Measurements from ENCODE around the gene SRRM5. TPM values are rescaled to one million over a fixed set of nuclear protein-coding genes. Genes with fewer than 3 reads are reported as not detected.

Gene SRRM5
- total RNA-seq, 3 donors from 2014 or later, result 0.14 to 0.63 (median 0.41) TPM

DNA sequence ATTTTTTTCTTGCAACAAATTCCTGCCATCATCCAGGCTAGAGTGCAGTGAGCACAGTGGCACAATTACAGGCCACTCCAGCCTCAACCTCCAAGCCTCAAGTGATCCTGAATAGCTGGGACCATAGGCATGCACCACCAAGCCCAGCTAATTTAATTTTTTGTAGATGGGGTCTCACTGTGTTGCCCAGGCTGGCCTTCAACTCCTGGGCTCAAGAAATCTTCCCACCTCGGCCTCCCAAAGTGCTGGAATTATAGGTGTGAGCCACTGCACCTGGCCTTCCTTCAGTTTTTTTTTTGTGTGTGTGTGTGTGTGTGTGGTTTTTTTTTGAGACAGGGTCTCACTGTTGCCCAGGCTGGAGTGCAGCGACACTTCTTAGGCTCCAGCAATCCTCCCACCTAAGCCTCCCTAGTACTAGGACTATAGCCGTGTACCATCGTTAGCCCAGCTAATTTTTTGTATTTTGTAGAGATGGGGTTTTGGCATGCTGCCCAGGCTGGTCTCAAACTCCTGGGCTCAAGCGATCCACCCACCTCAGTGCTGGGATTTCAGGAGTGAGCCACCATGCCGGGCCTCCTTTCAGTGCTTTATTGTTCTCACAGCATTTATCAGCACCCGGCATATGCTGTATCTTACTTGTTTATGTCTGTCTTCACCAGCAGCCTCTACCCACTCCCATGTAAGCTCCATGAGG is 5.9 kb upstream of the SRRM5 start:
- TF ChIP-seq, protein P1, sequence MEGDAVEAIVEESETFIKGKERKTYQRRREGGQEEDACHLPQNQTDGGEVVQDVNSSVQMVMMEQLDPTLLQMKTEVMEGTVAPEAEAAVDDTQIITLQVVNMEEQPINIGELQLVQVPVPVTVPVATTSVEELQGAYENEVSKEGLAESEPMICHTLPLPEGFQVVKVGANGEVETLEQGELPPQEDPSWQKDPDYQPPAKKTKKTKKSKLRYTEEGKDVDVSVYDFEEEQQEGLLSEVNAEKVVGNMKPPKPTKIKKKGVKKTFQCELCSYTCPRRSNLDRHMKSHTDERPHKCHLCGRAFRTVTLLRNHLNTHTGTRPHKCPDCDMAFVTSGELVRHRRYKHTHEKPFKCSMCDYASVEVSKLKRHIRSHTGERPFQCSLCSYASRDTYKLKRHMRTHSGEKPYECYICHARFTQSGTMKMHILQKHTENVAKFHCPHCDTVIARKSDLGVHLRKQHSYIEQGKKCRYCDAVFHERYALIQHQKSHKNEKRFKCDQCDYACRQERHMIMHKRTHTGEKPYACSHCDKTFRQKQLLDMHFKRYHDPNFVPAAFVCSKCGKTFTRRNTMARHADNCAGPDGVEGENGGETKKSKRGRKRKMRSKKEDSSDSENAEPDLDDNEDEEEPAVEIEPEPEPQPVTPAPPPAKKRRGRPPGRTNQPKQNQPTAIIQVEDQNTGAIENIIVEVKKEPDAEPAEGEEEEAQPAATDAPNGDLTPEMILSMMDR (IDR thresholded peaks at IDR 0.05), result no peak
- Histone ChIP-seq H3K36me3 (ENCODE audit: low read depth) (no peaks in the 10 kb centered on the region), H3K9me3 (no peaks in the 10 kb centered on the region), H3K4me3 (no peak overlapping the region), H3K4me1 (ENCODE audit: low read depth) (no peaks in the 10 kb centered on the region)
- no peak for ATAC-seq
- DNase-seq, result no peak
- intact Hi-C loops (cut with DNase I, micrococcal nuclease), result no loop called here

DNA sequence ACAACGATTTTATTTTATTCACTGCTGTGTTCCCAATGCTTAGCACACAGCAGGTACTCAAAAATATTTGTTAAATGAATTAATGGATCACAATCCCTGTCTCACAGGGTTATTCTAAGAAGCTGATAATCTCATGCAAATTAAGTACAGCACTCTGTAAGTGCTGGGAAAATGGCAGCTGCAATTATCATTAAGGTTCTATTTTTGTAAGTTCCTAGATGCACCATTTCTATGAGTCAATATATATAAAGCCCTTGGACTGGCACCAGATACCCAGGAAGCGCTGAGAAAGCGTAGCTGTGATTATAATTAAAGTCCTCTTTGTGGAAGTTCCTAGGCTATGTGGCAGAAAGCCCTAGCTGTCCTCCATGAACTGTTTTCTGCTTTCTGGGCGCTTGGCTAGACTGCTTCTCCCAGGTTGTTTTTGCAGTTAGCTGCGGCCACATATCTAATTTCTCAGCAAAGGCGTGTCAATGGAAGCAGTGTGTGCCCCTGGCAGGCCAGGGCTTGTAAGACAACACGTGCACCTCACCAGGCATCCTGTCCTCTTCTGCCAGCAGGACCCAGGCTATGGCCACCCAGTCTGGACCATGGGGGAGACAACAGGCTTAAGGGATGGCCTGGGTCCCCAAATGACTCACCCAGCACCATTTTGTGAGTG is 5.2 kb upstream of the SRRM5 start:
- H3K4me1 ChIP-seq (ENCODE audit: low read depth), result no peaks in the 10 kb centered on the region
- ATAC-seq (no peak), DNase-seq (no peak)
- no peaks in the 10 kb centered on the region for H3K9me3 ChIP-seq
- no peaks in the 10 kb centered on the region for H3K36me3 ChIP-seq (ENCODE audit: low read depth)
- TF ChIP-seq, protein P1 (IDR thresholded peaks at IDR 0.05), result no peak
- H3K4me3 ChIP-seq, result no peak overlapping the region
- intact Hi-C loops (cut with DNase I, micrococcal nuclease), result no loop called here

DNA sequence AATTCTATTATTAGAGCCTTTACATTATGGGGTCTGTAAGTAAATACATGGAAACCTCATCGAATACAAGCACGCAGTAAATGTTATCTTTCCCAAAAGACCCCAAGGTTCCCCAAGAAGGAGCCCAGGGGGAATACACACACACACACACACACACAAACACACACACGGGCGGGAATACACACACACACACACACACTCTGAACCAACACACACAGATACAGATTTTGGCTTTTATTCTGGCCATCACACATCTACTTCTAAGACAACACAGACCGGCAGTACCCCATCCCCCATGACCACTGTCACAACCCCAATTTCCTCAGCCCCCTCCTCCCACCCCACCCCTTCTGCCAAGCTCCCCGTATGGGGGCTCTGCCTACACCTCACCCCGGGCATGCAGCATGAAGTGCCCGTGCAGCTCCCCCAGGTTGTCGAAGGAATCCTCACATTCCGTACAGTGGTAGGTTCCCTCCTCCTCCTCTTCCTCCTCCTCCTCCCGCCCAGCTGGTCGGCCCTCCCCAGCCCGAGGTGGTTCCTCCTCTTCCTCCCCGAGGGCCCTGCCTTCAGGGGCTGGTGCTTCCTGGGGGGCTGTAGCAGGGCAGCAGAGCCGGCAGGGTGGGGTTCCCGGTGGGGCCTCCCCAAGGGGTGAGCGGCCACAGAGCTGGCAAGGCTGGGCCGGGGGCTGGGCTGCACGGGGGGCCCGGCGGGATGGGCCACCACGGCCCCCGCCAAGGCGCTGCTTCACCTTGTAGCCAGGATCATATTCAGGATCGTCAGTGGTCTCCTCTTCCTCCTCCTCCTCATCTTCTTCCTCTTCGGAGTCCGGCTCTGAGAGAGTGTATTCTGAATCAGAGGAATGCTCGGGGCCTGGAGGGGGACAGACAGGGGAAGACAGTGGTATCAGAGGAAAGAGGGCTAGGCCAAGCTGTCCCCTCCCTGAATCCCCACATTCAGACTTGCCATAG is 4.4 kb upstream of the SRRM5 start:
- no peak overlapping the region for H3K4me3 ChIP-seq
- TF ChIP-seq, protein P1 (IDR thresholded peaks at IDR 0.05), result no peak
- no peaks in the 10 kb centered on the region for H3K9me3 ChIP-seq
- intact Hi-C loops (cut with DNase I, micrococcal nuclease), result no loop called here
- ATAC-seq (no peak), DNase-seq (no peak)
- H3K36me3 ChIP-seq (ENCODE audit: low read depth), result no peaks in the 10 kb centered on the region
- H3K4me1 ChIP-seq (ENCODE audit: low read depth), result no peaks in the 10 kb centered on the region

GRCh38 chr19:43609872-43610271 is 2.0 kb upstream of the SRRM5 start:
- intact Hi-C loops (cut with DNase I, micrococcal nuclease), result no loop called here
- TF ChIP-seq, protein P1 (IDR thresholded peaks at IDR 0.05), result no peak
- no peak for DNase-seq
- Histone ChIP-seq H3K36me3 (ENCODE audit: low read depth) (no peaks in the 10 kb centered on the region), H3K4me1 (ENCODE audit: low read depth) (no peaks in the 10 kb centered on the region), H3K9me3 (no peaks in the 10 kb centered on the region), H3K4me3 (no peak overlapping the region)
- ATAC-seq, result no peak

DNA sequence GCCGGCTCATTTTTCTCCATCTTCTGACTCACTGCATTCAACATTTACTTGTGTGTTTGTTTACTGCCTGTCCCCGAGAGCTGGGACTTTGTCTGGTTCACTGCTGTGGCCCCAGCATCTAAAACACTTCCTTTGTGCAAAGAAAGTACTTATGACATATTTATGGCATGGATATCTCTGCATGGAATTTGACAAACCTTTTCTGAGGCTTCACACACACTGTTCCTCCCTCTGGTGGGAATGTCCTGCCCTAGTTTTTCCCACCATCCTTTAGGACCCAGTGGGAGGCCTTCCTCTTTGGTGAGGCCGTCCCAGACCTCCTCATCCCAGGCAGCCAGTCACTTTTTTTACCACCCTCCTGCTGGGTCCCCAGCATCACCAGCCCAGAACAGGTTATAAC is 1.4 kb upstream of the SRRM5 start:
- TF ChIP-seq, protein P1 (IDR thresholded peaks at IDR 0.05), result no peak
- Histone ChIP-seq H3K36me3 (ENCODE audit: low read depth) (no peaks in the 10 kb centered on the region), H3K9me3 (no peaks in the 10 kb centered on the region), H3K4me3 (no peak overlapping the region), H3K4me1 (ENCODE audit: low read depth) (no peaks in the 10 kb centered on the region)
- DNase-seq, result no peak
- intact Hi-C loops (cut with DNase I, micrococcal nuclease), result no loop called here
- ATAC-seq, result no peak

All from mucosa of descending colon (tissue), 3 donors.